ENCODE measurements around the gene ARL6IP1.
A peak's percentile ranks its signal among the peaks of the same experiment; 100 is the strongest.

The ARL6IP1 gene

GRCh38 chr16:18801145-18801972 is at the start of gene ARL6IP1:
ARL6IP1 (minus strand) TSS chr16:18801549; CDS start chr16:18801466, 83 bp downstream.
- peak; percentile 98 for DNase-seq

GRCh38 chr16:18846416-18846815 is 45.1 kb upstream of the ARL6IP1 start:
- no peak for DNase-seq

- DNase-seq, result no peak
These were observed 41.2 kb upstream of the ARL6IP1 start for GRCh38 chr16:18842565-18842964.

GRCh38 chr16:18841833-18842525 is 40.6 kb upstream of the ARL6IP1 start:
- DNase-seq, result no peak

GRCh38 chr16:18839555-18839954 is 38.2 kb upstream of the ARL6IP1 start:
- no peak for DNase-seq

- DNase-seq, result no peak
These were observed 35.4 kb upstream of the ARL6IP1 start for GRCh38 chr16:18836702-18837101.

- DNase-seq, result no peak
These were observed 33.5 kb upstream of the ARL6IP1 start for GRCh38 chr16:18834864-18835263.

GRCh38 chr16:18833707-18834505 is 32.6 kb upstream of the ARL6IP1 start:
- DNase-seq, result no peak

GRCh38 chr16:18832613-18833012 is 31.3 kb upstream of the ARL6IP1 start:
- DNase-seq, result no peak

- DNase-seq, result no peak
These were observed 30.7 kb upstream of the ARL6IP1 start for GRCh38 chr16:18832006-18832405.

GRCh38 chr16:18829251-18829650 is 27.9 kb upstream of the ARL6IP1 start:
- DNase-seq, result no peak

GRCh38 chr16:18827890-18828289 is 26.5 kb upstream of the ARL6IP1 start:
- no peak for DNase-seq

- DNase-seq, result no peak
These were observed 14.9 kb upstream of the ARL6IP1 start for GRCh38 chr16:18816286-18816685.

GRCh38 chr16:18811925-18812324 is 10.6 kb upstream of the ARL6IP1 start:
- no peak for DNase-seq

GRCh38 chr16:18809165-18809564 is 7.8 kb upstream of the ARL6IP1 start:
- no peak for DNase-seq

- no peak for DNase-seq
These were observed 4.0 kb upstream of the ARL6IP1 start for GRCh38 chr16:18805257-18805773.

- DNase-seq, result no peak
These were observed 3.2 kb upstream of the ARL6IP1 start for GRCh38 chr16:18804540-18804939.

- DNase-seq, result no peak
These were observed 2.5 kb upstream of the ARL6IP1 start for GRCh38 chr16:18803569-18804462.

GRCh38 chr16:18802767-18803343 is 1.5 kb upstream of the ARL6IP1 start:
- no peak for DNase-seq

- DNase-seq, result no peak
These were observed 589 bp downstream of the ARL6IP1 start for GRCh38 chr16:18800775-18801144.

GRCh38 chr16:18800293-18800692 is 1.1 kb downstream of the ARL6IP1 start:
- DNase-seq, result no peak

- DNase-seq, result no peak
These were observed 1.8 kb downstream of the ARL6IP1 start for GRCh38 chr16:18799500-18799899.

Data from activated CD8-positive, alpha-beta memory T cell treated with anti-CD3 and anti-CD28 coated beads, Interleukin-2, amount 50 U/mL, for 4 hours (primary cell).